GM23248 (cell line): Measurements from ENCODE around the gene CELSR2.

Experiments
- EZH2 ChIP-seq: fragments of 200-600 bp; sonication (generic); IDR thresholded peaks from 2 replicates; pipeline ENCODE4 v1.6.1; 2018; ENCODE audit warnings: antibody characterized with exemption, mild to moderate bottlenecking; ENCODE audit not compliant: insufficient read depth, poor library complexity, severe bottlenecking
- EZH2phosphoT487 ChIP-seq: fragments of 200-600 bp; sonication (generic); IDR thresholded peaks from 2 replicates; pipeline ENCODE4 v1.6.1; 2018; ENCODE audit warnings: antibody characterized with exemption, moderate library complexity, mild to moderate bottlenecking, low read depth; ENCODE audit not compliant: insufficient read depth

GRCh38 chr1:109269981-109270622 lies 20.8 kb downstream of the CELSR2 start:
- no peak for TF ChIP-seq EZH2
- no peak for TF ChIP-seq EZH2phosphoT487
